Lower lobe of right lung (tissue), 2 donors: ENCODE measurements around the gene KANK4. TPM values are rescaled to one million over a fixed set of nuclear protein-coding genes. Genes with fewer than 3 reads are reported as not detected.

Experiments used
- ATAC-seq, 2 donors: fragments of 200-7000 bp; cut with Tn5 transposase; one replicate each; pipeline ENCODE4 v1.9.1; 2020 to 2022; ENCODE audit warnings: mild to moderate bottlenecking in 2 of 2, moderate library complexity in 2 of 2
- DNase-seq: peaks from one replicate; pipeline ENCODE4 v3.0.0-alpha.2; 2020
- H3K27ac ChIP-seq: fragments of 200-600 bp; one replicate; pipeline ENCODE4 v1.8.0; 2022
- H3K27me3 ChIP-seq: fragments of 200-600 bp; one replicate; pipeline ENCODE4 v1.8.0; 2022; ENCODE audit warnings: low read depth
- H3K36me3 ChIP-seq: fragments of 200-600 bp; one replicate; pipeline ENCODE4 v1.8.0; 2022; ENCODE audit warnings: mild to moderate bottlenecking
- H3K4me1 ChIP-seq: fragments of 200-600 bp; one replicate; pipeline ENCODE4 v1.8.0; 2022
- H3K4me3 ChIP-seq: fragments of 200-600 bp; one replicate; pipeline ENCODE4 v1.8.0; 2022; ENCODE audit warnings: mild to moderate bottlenecking
- H3K9me3 ChIP-seq: fragments of 200-600 bp; one replicate; pipeline ENCODE4 v1.8.0; 2022
- intact Hi-C: fragments of 100-400 bp; cut with DNase I; formaldehyde crosslinking; loops from one replicate; pipeline ENCODE4 v1.11.0; 2022
- total RNA-seq: library from RNA; stranded (reverse); fragmentation: NEBNext Ultra II Directional; extraction: Animal tissue kit (Norgen Biotek cat#: 25700); gene quantifications from one replicate; pipeline ENCODE4 v1.2.1, GENCODE V29; 2021
- TF ChIP-seq, protein P1 (sequence below): fragments of 200-600 bp; IDR thresholded peaks from one replicate; pipeline ENCODE4 v1.8.0; 2022; ENCODE audit warnings: antibody characterized with exemption, mild to moderate bottlenecking
- donor health status: DM: no; HTN: yes; CAD: no; lungs with severe emphysema.

The KANK4 gene
- total RNA-seq, 1 donor from 2014 or later = 4.4 TPM

DNA sequence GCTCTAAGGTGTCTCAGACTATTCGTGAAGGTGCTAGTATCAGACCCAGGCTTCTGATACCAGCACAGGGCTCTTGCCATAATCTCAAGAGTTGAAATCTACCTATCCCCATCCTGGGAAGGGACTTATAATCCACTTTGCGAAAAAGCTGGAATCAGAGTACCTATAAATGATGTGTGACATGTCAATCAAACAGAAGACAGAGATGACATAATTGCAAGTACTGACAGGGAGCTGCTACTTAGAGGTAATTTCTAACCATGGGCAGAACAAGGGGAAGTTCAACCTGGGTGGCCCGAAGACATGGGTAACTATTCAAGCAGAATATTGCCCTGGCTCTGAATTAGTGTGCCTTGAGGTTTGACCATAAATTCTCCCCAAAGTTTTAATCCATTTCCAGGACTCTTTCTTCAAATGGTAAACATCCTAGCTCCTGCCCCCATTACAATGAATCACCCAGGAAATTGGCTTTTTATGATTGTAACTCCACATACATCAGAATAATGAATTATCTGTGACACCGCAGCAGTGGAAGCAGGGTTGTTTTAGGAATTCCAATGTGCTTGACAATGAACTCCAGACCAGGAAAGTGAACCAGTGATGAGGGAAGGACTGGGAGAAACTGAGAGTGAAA is 37.2 kb downstream of the KANK4 start:
- intact Hi-C loops = no loop called here
- TF ChIP-seq, protein P1, sequence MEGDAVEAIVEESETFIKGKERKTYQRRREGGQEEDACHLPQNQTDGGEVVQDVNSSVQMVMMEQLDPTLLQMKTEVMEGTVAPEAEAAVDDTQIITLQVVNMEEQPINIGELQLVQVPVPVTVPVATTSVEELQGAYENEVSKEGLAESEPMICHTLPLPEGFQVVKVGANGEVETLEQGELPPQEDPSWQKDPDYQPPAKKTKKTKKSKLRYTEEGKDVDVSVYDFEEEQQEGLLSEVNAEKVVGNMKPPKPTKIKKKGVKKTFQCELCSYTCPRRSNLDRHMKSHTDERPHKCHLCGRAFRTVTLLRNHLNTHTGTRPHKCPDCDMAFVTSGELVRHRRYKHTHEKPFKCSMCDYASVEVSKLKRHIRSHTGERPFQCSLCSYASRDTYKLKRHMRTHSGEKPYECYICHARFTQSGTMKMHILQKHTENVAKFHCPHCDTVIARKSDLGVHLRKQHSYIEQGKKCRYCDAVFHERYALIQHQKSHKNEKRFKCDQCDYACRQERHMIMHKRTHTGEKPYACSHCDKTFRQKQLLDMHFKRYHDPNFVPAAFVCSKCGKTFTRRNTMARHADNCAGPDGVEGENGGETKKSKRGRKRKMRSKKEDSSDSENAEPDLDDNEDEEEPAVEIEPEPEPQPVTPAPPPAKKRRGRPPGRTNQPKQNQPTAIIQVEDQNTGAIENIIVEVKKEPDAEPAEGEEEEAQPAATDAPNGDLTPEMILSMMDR = no peak
- no peak for ATAC-seq

DNA sequence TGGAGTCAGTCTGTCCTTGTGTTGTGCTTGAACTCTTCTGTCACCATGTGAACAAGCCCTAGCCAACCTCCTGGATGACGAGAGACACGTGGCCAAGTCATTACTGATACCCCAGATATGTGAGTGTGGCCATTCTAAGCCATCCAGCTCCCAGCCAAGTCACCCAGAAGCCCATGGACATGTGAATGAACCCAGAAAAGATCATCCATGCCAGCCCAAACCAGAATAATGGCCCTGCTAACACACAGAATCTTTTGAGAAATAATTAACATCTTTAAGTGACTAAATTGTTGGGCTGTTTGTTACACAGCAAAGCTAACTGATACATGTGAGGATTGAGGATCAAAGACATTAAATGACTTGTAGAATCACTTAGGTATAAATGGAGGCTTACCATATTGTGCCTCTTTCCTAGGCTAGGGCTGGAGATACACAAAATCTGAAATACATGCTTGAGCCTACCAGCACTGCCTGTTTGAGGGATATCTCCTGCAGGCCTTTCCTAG is 38.2 kb downstream of the KANK4 start:
- Histone ChIP-seq H3K4me3 (no peak overlapping the region), H3K27me3 (peaks cover 4% of the 10 kb centered on the region), H3K27ac (no peak overlapping the region), H3K4me1 (peaks cover 8% of the 10 kb centered on the region), H3K36me3 (no peaks in the 10 kb centered on the region), H3K9me3 (no peaks in the 10 kb centered on the region)
- intact Hi-C loops = no loop called here
- ATAC-seq (no peak), DNase-seq (no peak)
- TF ChIP-seq, protein P1 = no peak

More for the DNA sequence above, 37.2 kb downstream of the KANK4 start:
- Histone ChIP-seq H3K36me3 (no peaks in the 10 kb centered on the region), H3K9me3 (no peaks in the 10 kb centered on the region), H3K4me1 (peaks cover 18% of the 10 kb centered on the region), H3K27ac (no peak overlapping the region), H3K27me3 (peaks cover 6% of the 10 kb centered on the region), H3K4me3 (no peak overlapping the region)
- DNase-seq = no peak

DNA sequence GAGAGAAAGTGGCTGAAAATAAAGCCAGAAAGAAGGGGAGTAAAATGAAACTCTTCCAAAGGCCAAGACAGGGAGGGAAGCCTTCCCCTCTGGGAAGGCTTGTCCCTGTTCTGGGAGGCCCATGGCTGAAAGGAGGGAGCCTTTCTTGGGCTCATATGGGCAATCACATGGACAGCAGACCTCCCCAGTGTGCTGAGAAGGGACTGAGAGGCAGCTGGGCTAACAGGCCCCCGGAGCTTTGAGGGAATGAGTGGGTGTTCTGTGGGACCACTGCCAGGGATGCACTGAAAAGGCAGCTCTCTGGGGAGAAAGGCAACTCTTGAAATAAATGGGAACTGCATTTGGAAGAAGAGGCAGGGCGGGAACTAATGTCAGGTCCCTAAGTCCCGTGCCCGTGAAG is 39.1 kb downstream of the KANK4 start:
- intact Hi-C loops = no loop called here
- no peak for ATAC-seq
- Histone ChIP-seq H3K36me3 (no peaks in the 10 kb centered on the region), H3K4me3 (no peak overlapping the region), H3K4me1 (no peaks in the 10 kb centered on the region), H3K27me3 (no peaks in the 10 kb centered on the region), H3K9me3 (no peaks in the 10 kb centered on the region), H3K27ac (no peak overlapping the region)
- no peak for DNase-seq
- TF ChIP-seq, protein P1 = no peak

DNA sequence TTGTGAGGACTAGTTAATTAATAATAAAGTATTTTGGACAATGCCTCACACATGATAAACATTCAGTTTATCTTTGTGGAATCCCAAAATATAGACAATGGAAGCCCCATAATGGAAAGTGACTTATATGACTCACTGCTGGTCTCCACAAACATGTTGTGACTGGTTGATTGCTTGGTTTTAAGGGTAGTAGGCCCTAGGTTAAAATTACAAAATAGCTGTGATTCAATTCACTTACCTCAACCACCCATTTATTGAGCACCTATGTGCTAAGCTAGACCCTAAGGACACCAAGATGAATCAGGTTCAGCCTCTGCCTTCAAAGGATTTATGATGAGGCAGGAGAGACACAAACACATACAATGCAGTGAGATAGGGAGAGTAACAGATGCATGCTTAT is 42.4 kb downstream of the KANK4 start:
- H3K27me3 ChIP-seq = no peaks in the 10 kb centered on the region
- ATAC-seq (no peak), DNase-seq (no peak)
- intact Hi-C loops = no loop called here
- H3K27ac ChIP-seq = no peak overlapping the region
- peaks cover 5% of the 10 kb centered on the region for H3K36me3 ChIP-seq
- TF ChIP-seq, protein P1 = no peak
- no peaks in the 10 kb centered on the region for H3K4me1 ChIP-seq
- no peak overlapping the region for H3K4me3 ChIP-seq
- H3K9me3 ChIP-seq = no peaks in the 10 kb centered on the region

DNA sequence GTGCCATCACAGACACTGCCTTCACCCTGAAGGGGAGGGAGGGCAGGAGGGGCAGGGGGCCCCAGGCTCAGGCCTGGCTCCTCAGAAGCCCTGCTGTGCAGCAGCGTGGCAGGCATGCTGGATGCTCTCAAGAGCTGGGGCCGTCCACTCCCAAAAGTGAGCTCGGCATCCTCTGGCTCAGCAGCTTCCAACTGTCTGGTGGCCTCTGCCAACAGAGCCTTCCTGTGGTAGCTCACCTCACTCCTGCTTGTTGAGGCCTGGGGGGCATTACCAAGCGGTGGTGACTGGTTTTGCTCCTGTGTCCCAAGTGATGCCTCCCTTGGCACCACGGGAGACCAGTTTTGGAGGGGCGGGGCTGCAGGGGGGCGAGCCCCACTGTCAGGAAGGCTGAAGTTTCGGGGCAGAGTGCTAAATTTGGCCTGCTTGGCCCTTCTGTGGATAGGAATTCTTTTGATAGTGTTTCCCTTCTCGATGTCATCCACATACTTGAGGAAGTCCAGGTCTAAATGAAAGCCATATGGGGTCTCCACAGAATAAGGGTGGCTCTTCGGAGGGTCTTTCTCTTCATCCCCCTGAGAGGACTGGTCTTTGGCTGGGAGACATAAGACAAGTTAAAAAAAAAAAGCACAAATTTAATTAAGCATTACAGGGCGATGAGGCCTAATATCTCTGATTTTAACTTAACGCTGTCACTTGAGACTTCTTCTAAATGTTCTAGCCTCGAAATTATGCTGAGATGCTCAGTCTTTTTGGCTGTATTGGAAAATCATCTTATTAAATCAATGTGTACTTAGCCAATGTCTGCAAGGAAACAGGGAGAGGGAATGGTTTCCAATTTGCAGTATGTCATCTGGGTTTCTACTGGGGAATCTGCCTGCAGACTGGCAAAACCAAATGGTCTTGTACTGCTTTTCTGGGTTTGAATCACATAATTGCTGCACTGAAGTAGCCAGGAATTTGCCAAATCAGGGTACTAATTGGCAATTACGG is 44.4 kb downstream of the KANK4 start:
- DNase-seq = no peak

More for the DNA sequence above, 44.4 kb downstream of the KANK4 start:
- Histone ChIP-seq H3K27ac (no peak overlapping the region), H3K4me3 (no peak overlapping the region), H3K36me3 (peaks cover 5% of the 10 kb centered on the region), H3K4me1 (no peaks in the 10 kb centered on the region), H3K9me3 (no peaks in the 10 kb centered on the region), H3K27me3 (no peaks in the 10 kb centered on the region)
- no peak for ATAC-seq
- TF ChIP-seq, protein P1 = no peak
- intact Hi-C loops = no loop called here
